Mucosa of descending colon (tissue), 3 donors: ENCODE measurements around the gene RASSF7. TPM values are rescaled to one million over a fixed set of nuclear protein-coding genes. Genes with fewer than 3 reads are reported as not detected.

Experiments
- ATAC-seq: fragments of 200-7000 bp; cut with Tn5 transposase; one replicate; pipeline ENCODE4 v1.9.1; 2020; ENCODE audit warnings: mild to moderate bottlenecking, moderate library complexity
- DNase-seq, 3 donors: peaks; one replicate each; pipeline ENCODE4 v3.0.0-alpha.2; 2020
- H3K36me3 ChIP-seq: fragments of 200-600 bp; one replicate; pipeline ENCODE4 v1.8.0; 2021; ENCODE audit warnings: low read depth, mild to moderate bottlenecking
- H3K4me1 ChIP-seq: fragments of 200-600 bp; one replicate; pipeline ENCODE4 v1.8.0; 2021; ENCODE audit warnings: low read depth, mild to moderate bottlenecking
- H3K4me3 ChIP-seq: fragments of 200-600 bp; one replicate; pipeline ENCODE4 v1.8.0; 2021; ENCODE audit warnings: mild to moderate bottlenecking
- H3K9me3 ChIP-seq: fragments of 200-600 bp; one replicate; pipeline ENCODE4 v1.8.0; 2021; ENCODE audit warnings: mild to moderate bottlenecking
- intact Hi-C, 2 donors: fragments of 100-400 bp; cut with DNase I in 1 of 2; cut with micrococcal nuclease in 1 of 2; formaldehyde crosslinking; loops; one replicate each; pipeline versions ENCODE4 v1.11.0 to v1.11.1; 2022; cut with DNase I, micrococcal nuclease
- total RNA-seq, 3 donors: library from RNA; stranded (reverse); fragmentation: NEBNext Ultra II Directional in 2 of 3; extraction: Animal tissue kit (Norgen Biotek cat#: 25700) in 2 of 3; gene quantifications; one replicate each; pipeline versions ENCODE4 v1.2.1 to v1.2.4, GENCODE V29; 2021 to 2023
- TF ChIP-seq, protein P1 (sequence below): fragments of 200-600 bp; IDR thresholded peaks from one replicate; pipeline ENCODE4 v1.8.0; 2022; ENCODE audit warnings: antibody characterized with exemption, mild to moderate bottlenecking
- donor health status: DM: no; HTN: no; CAD: no; lungs with moderate emphysema.
- donor health status: DM: no; HTN: no; CAD: no.
- donor health status: DM: no; HTN: yes; CAD: no.

RASSF7 gene
- total RNA-seq, 3 donors from 2014 or later: 45.7 to 108 (median 83.7) TPM

DNA sequence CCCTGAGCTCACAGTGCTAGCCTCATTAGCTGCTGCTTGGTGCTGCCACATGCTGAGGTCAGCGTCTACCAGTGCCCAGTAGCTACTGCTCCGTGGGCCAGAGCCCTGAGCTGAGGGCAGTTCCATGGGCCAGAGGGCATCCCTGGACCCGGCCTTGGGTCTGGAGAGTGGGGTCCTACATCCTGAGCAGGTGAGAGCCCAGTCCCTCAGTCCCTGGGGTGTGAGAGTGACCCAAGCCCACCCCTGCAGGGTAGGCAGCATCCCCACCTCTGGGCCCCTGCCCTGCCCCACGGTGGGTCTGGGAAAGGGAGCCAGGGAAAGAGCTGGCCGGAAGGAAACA lies 10.1 kb upstream of the RASSF7 start:
- Histone ChIP-seq H3K4me1 (peaks cover 16% of the 10 kb centered on the region), H3K4me3 (no peak overlapping the region), H3K9me3 (no peaks in the 10 kb centered on the region), H3K36me3 (no peaks in the 10 kb centered on the region)
- ATAC-seq: no peak
- intact Hi-C loops: loop anchor here (10.0 kb wide), 1 partner anchor 174 kb away; no protein-coding TSS in a partner anchor
- TF ChIP-seq, protein P1, sequence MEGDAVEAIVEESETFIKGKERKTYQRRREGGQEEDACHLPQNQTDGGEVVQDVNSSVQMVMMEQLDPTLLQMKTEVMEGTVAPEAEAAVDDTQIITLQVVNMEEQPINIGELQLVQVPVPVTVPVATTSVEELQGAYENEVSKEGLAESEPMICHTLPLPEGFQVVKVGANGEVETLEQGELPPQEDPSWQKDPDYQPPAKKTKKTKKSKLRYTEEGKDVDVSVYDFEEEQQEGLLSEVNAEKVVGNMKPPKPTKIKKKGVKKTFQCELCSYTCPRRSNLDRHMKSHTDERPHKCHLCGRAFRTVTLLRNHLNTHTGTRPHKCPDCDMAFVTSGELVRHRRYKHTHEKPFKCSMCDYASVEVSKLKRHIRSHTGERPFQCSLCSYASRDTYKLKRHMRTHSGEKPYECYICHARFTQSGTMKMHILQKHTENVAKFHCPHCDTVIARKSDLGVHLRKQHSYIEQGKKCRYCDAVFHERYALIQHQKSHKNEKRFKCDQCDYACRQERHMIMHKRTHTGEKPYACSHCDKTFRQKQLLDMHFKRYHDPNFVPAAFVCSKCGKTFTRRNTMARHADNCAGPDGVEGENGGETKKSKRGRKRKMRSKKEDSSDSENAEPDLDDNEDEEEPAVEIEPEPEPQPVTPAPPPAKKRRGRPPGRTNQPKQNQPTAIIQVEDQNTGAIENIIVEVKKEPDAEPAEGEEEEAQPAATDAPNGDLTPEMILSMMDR: no peak
- DNase-seq: no peak

DNA sequence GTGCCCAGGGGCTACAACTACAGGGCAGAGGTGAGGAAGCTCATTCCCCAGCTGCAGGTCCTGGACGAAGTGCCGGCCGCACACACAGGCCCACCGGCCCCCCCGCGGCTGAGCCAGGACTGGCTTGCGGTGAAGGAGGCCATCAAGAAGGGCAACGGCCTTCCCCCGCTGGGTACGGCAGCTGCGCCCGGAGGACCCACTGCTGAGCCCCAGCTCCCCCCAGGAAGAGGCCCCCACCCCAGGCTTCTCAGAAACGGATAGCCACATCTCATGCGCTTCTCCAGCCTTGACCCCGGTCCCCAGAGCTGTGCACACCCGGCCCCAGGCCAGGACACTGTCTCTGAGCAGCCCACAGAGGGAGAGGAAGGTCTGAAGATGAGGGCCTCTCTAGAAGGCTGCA lies 9.6 kb upstream of the RASSF7 start:
- TF ChIP-seq, protein P1: no peak
- Histone ChIP-seq H3K4me3 (no peak overlapping the region), H3K36me3 (no peaks in the 10 kb centered on the region), H3K9me3 (no peaks in the 10 kb centered on the region), H3K4me1 (peaks cover 19% of the 10 kb centered on the region)
- ATAC-seq (no peak), DNase-seq (no peak)
- intact Hi-C loops: loop anchor here (10.0 kb wide), 1 partner anchor 174 kb away; no protein-coding TSS in a partner anchor

DNA sequence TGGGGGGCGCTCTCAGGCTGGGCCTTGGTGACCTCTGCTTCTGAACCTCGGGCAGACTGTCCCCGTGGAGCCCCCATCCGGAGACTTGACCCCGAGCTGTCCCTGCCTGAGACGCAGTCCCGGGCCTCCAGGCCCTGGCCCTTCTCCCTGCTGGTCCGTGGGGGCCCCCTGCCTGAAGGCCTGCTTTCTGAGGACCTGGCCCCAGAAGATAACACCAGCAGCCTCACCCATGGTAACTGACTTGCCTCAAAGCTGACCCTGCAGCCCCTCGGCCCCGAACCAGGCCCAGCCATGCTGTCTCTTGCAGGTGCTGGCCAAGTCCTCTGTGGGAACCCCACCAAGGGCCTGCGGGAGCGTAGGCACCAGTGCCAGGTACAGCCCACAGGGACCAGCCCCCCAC lies 9.2 kb upstream of the RASSF7 start:
- no peaks in the 10 kb centered on the region for H3K9me3 ChIP-seq
- intact Hi-C loops: loop anchor here (10.0 kb wide), 1 partner anchor 173 kb away; no protein-coding TSS in a partner anchor
- TF ChIP-seq, protein P1: no peak
- peaks cover 19% of the 10 kb centered on the region for H3K4me1 ChIP-seq
- H3K36me3 ChIP-seq: no peaks in the 10 kb centered on the region
- H3K4me3 ChIP-seq: no peak overlapping the region
- ATAC-seq (no peak), DNase-seq (no peak)

DNA sequence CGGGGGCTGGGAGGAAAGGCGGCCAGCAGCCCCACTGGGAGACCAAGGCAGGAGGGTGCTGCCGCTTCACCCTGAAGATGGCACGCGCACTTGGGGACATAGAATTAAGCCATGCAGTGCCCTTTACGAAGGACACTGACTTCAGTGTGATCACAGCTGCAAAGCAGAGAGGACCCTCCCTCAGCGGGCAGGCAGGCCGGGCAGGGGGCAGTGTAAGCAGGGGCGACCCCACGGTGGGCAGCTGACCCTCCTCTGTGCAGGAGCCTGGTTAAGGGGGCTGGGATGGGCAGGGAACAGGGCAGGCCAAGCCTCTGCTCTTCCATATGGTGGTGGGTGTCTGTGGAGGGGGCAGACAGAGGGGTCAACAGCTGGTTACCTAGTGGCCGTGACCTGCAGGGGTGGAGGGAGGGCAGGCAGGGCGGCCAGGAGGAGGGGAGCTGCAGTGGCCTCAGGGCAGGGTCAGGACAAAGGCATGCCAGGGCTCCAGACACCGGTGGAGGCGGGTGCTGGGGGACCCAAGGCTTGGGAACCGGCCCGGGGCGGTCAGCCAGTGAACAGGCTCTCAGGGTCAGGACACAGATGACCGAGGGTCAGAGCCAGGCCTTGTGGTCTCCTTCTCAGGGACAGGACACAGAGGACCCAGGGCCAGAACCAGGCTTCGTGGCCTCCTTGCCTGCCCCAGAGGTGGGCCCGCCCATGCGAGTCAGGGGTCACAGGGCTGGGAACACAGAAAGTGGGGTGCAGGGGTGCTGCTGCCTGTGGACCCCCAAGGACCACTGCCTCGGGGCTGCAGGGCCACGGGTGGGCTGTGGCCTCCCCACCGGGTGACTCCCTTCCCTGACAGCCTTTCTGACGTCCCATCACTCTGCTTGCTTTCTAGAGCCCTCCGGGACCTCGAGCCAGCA lies 7.4 kb upstream of the RASSF7 start:
- intact Hi-C loops: loop anchor here (10.0 kb wide), 1 partner anchor 171 kb away; no protein-coding TSS in a partner anchor
- TF ChIP-seq, protein P1: no peak
- no peaks in the 10 kb centered on the region for H3K9me3 ChIP-seq
- peaks cover 19% of the 10 kb centered on the region for H3K4me1 ChIP-seq
- ATAC-seq (no peak), DNase-seq (no peak)
- no peaks in the 10 kb centered on the region for H3K36me3 ChIP-seq
- H3K4me3 ChIP-seq: no peak overlapping the region

DNA sequence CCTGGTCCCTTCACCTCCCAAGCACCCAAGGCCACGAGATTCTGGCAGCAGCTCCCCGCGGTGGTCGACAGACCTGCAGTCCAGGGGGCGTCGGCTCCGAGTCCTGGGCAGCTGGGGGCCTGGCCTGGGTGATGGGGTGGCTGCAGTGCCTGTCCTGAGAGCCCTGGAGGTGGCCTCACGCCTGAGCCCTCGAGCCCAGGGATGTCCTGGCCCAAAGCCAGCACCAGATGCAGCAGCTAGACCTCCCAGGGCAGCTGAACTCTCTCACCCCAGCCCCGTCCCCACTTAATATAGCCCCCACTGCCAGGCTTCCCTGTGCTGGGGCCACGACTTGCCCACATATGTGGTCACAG lies 6.8 kb upstream of the RASSF7 start:
- DNase-seq (no peak), ATAC-seq (no peak)
- Histone ChIP-seq H3K4me1 (peaks cover 19% of the 10 kb centered on the region), H3K9me3 (no peaks in the 10 kb centered on the region), H3K4me3 (no peak overlapping the region), H3K36me3 (no peaks in the 10 kb centered on the region)
- TF ChIP-seq, protein P1: no peak
- intact Hi-C loops: loop anchor here (10.0 kb wide), 1 partner anchor 171 kb away; no protein-coding TSS in a partner anchor
